Endodermal cell (in vitro differentiated cells): Measurements from ENCODE around the gene GIMAP5. TPM values are rescaled to one million over a fixed set of nuclear protein-coding genes. Genes with fewer than 3 reads are reported as not detected.

Experiments
- DNase-seq: peaks from one replicate; pipeline ENCODE4 v3.0.0-alpha.2; 2017
- H3K27ac ChIP-seq: 2 replicates; pipeline ENCODE4 v1.5.1; 2013; ENCODE audit warnings: mild to moderate bottlenecking, low read depth, low read length, moderate library complexity
- H3K27me3 ChIP-seq: 2 replicates; pipeline ENCODE4 v1.6.1; 2013; ENCODE audit warnings: mild to moderate bottlenecking, low read length, moderate library complexity; ENCODE audit not compliant: insufficient read depth, control insufficient read depth, poor library complexity, severe bottlenecking
- H3K36me3 ChIP-seq: 2 replicates; pipeline ENCODE4 v1.7.0; 2013; ENCODE audit warnings: mild to moderate bottlenecking, low read length, moderate library complexity; ENCODE audit not compliant: control insufficient read depth, insufficient read depth
- H3K4me1 ChIP-seq: one replicate; pipeline ENCODE4 v1.7.0; 2013; ENCODE audit warnings: low read length; ENCODE audit not compliant: control insufficient read depth, insufficient read depth
- H3K4me3 ChIP-seq: 2 replicates; pipeline ENCODE4 v1.5.1; 2013; ENCODE audit warnings: mild to moderate bottlenecking, low read length, moderate library complexity
- H3K9ac ChIP-seq: 2 replicates; pipeline ENCODE4 v1.6.1; 2013; ENCODE audit warnings: mild to moderate bottlenecking, low read length, moderate library complexity; ENCODE audit not compliant: poor library complexity, severe bottlenecking; ENCODE audit errors: extremely low read depth
- H3K9me3 ChIP-seq: 2 replicates; pipeline ENCODE4 v1.6.1; 2013; ENCODE audit warnings: mild to moderate bottlenecking, low read length, moderate library complexity; ENCODE audit not compliant: control insufficient read depth
- H3K27ac Mint-ChIP-seq: 2 replicates; pipeline ENCODE4 v1.8.0; 2020; ENCODE audit warnings: mixed read lengths
- H3K27me3 Mint-ChIP-seq: 2 replicates; pipeline ENCODE4 v1.8.0; 2021; ENCODE audit warnings: mild to moderate bottlenecking, mixed read lengths; ENCODE audit not compliant: insufficient read depth
- H3K36me3 Mint-ChIP-seq: 2 replicates; pipeline ENCODE4 v1.8.0; 2020; ENCODE audit warnings: low read depth, mixed read lengths
- H3K4me1 Mint-ChIP-seq: 2 replicates; pipeline ENCODE4 v1.8.0; 2020; ENCODE audit warnings: mixed read lengths
- H3K4me3 Mint-ChIP-seq: 2 replicates; pipeline ENCODE4 v1.8.0; 2020; ENCODE audit warnings: mild to moderate bottlenecking, moderate library complexity, mixed read lengths
- H3K9me3 Mint-ChIP-seq: 2 replicates; pipeline ENCODE4 v1.8.0; 2020; ENCODE audit warnings: mild to moderate bottlenecking, mixed read lengths
- WGBS, 2 experiments: methylation state at CpG; one replicate each; pipeline versions ENCODE4 v1.1.5 to v1.1.7; 2013; ENCODE audit warnings: missing lambda C conversion rate in 2 of 2, mixed read lengths in 1 of 2; ENCODE audit not compliant: insufficient coverage in 1 of 2, insufficient read length in 1 of 2; 5-methylcytosine and 5-hydroxymethylcytosine counted together
- total RNA-seq, 2 donors: library from RNA; stranded (reverse); fragmentation: NEBNext Ultra II Directional in 1 of 2; extraction: Animal tissue kit (Norgen Biotek cat#: 25700) in 1 of 2; gene quantifications; 2 replicates in 1 of 2; 3 replicates in 1 of 2; pipeline ENCODE4 v1.2.1, GENCODE V29; 2021
- TF ChIP-seq, protein P1 (sequence below): fragments of 200-600 bp; sonication (generic); conservative IDR thresholded peaks from 2 replicates; pipeline ENCODE4 v1.5.0; 2021; ENCODE audit warnings: antibody characterized with exemption, mild to moderate bottlenecking

GIMAP5 gene
- total RNA-seq, 2 donors from 2014 or later, result not detected

- Mint-ChIP-seq H3K4me3 (no peak overlapping the region), H3K27me3 (peaks cover 100% of the 10 kb centered on the region), H3K36me3 (no peaks in the 10 kb centered on the region), H3K4me1 (peaks cover 8% of the 10 kb centered on the region), H3K27ac (no peak overlapping the region), H3K9me3 (no peaks in the 10 kb centered on the region)
- DNase-seq, result peak; percentile 84
- WGBS, 2 experiments, result 0 to 14% methylated on average over 1 to 3 of the region's 3 CpGs
- Histone ChIP-seq H3K27ac (no peak overlapping the region), H3K9ac (no peak overlapping the region), H3K36me3 (no peaks in the 10 kb centered on the region), H3K9me3 (no peaks in the 10 kb centered on the region), H3K27me3 (peaks cover 100% of the 10 kb centered on the region), H3K4me3 (no peak overlapping the region), H3K4me1 (no peaks in the 10 kb centered on the region)
- TF ChIP-seq, protein P1, sequence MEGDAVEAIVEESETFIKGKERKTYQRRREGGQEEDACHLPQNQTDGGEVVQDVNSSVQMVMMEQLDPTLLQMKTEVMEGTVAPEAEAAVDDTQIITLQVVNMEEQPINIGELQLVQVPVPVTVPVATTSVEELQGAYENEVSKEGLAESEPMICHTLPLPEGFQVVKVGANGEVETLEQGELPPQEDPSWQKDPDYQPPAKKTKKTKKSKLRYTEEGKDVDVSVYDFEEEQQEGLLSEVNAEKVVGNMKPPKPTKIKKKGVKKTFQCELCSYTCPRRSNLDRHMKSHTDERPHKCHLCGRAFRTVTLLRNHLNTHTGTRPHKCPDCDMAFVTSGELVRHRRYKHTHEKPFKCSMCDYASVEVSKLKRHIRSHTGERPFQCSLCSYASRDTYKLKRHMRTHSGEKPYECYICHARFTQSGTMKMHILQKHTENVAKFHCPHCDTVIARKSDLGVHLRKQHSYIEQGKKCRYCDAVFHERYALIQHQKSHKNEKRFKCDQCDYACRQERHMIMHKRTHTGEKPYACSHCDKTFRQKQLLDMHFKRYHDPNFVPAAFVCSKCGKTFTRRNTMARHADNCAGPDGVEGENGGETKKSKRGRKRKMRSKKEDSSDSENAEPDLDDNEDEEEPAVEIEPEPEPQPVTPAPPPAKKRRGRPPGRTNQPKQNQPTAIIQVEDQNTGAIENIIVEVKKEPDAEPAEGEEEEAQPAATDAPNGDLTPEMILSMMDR, result no peak
These were observed 1.4 kb upstream of the GIMAP5 start for GRCh38 chr7:150735596-150736358.

DNA sequence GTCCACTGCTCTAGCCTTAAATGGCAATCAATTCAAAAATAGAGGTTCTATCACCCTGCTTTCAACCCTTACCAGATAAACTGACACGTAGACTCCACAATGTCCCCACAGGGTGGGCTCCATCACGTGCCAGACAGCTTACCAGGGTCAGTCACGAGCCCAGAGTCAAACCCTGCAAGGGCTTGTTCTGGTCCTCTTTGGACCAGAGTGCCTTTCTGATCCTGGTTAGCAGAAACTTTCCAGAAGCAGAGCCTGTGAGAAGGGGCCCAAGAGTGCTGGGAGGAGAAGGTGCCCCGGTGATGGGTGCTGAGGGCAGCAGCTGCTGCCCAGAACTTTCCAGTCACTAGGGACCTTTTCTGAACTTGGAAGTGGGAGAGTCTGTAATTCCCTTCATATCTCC lies 354 bp upstream of the GIMAP5 start:
- H3K4me3 Mint-ChIP-seq, result no peak overlapping the region
- 25 to 40% methylated on average over 2 to 4 of the region's 4 CpGs for WGBS, 2 experiments
- H3K27me3 ChIP-seq, result peaks cover 100% of the 10 kb centered on the region
- no peak for DNase-seq
- TF ChIP-seq, protein P1, result no peak
- H3K36me3 Mint-ChIP-seq, result no peaks in the 10 kb centered on the region
- no peaks in the 10 kb centered on the region for H3K4me1 ChIP-seq
- H3K36me3 ChIP-seq, result no peaks in the 10 kb centered on the region
- peaks cover 100% of the 10 kb centered on the region for H3K27me3 Mint-ChIP-seq
- no peak overlapping the region for H3K4me3 ChIP-seq
- no peak overlapping the region for H3K27ac ChIP-seq
- H3K4me1 Mint-ChIP-seq, result peaks cover 8% of the 10 kb centered on the region
- no peaks in the 10 kb centered on the region for H3K9me3 ChIP-seq
- H3K9ac ChIP-seq, result no peak overlapping the region
- no peaks in the 10 kb centered on the region for H3K9me3 Mint-ChIP-seq
- no peak overlapping the region for H3K27ac Mint-ChIP-seq

GRCh38 chr7:150738092-150738491 lies 874 bp downstream of the GIMAP5 start:
- Histone ChIP-seq H3K27me3 (peaks cover 100% of the 10 kb centered on the region), H3K4me1 (no peaks in the 10 kb centered on the region), H3K4me3 (no peak overlapping the region), H3K9me3 (no peaks in the 10 kb centered on the region), H3K9ac (no peak overlapping the region), H3K27ac (no peak overlapping the region), H3K36me3 (no peaks in the 10 kb centered on the region)
- peaks cover 8% of the 10 kb centered on the region for H3K4me1 Mint-ChIP-seq
- H3K36me3 Mint-ChIP-seq, result no peaks in the 10 kb centered on the region
- DNase-seq, result no peak
- H3K9me3 Mint-ChIP-seq, result no peaks in the 10 kb centered on the region
- WGBS, 2 experiments, result 85 to 86% methylated on average over 1 to 5 of the region's 5 CpGs
- no peak overlapping the region for H3K27ac Mint-ChIP-seq
- no peak overlapping the region for H3K4me3 Mint-ChIP-seq
- peaks cover 100% of the 10 kb centered on the region for H3K27me3 Mint-ChIP-seq
- TF ChIP-seq, protein P1, result no peak
